OCI-LY7 (cell line): ENCODE measurements around the gene SOX9. TPM values are rescaled to one million over a fixed set of nuclear protein-coding genes. Genes with fewer than 3 reads are reported as not detected.

Experiments
- BruUV-seq: library from RNA; stranded (reverse); fragments of 400-500 nt; replicated peaks from 2 replicates; lab custom pipeline; 2021; lab: Mats Ljungman, UMichigan
- CTCF ChIA-PET: fragments of 300-600 bp; sonication (Branson Sonifier 250); formaldehyde crosslinking; loops from one replicate; lab custom pipeline; 2022; ENCODE audit warnings: antibody characterized with exemption; ENCODE audit not compliant: unreplicated experiment; lab: Charles Lee
- POLR2A ChIA-PET: fragments of 300-600 bp; sonication (Branson Sonifier 250); formaldehyde crosslinking; loops from one replicate; lab custom pipeline; 2022; ENCODE audit warnings: antibody characterized with exemption; lab: Charles Lee
- DNase-seq: peaks from one replicate; pipeline ENCODE4 v3.0.0-alpha.2; 2015; ENCODE audit warnings: low spot score
- H2AFZ ChIP-seq: fragments of 200-600 bp; sonication (generic), shearing (Covaris generic); 2 replicates; pipeline ENCODE4 v1.6.1; 2014; ENCODE audit warnings: mild to moderate bottlenecking, antibody characterized with exemption, low read length, moderate library complexity
- H3K27ac ChIP-seq: fragments of 200-600 bp; sonication (generic); 2 replicates; pipeline ENCODE4 v1.5.1; 2014; ENCODE audit warnings: mixed run types, low read depth, mild to moderate bottlenecking, moderate library complexity, low read length, inconsistent platforms; ENCODE audit not compliant: poor library complexity, severe bottlenecking
- H3K36me3 ChIP-seq: fragments of 200-600 bp; sonication (generic); 2 replicates; pipeline ENCODE4 v1.6.1; 2014; ENCODE audit warnings: mild to moderate bottlenecking, antibody characterized with exemption, low read length, moderate library complexity, mixed read lengths; ENCODE audit not compliant: insufficient read depth
- H3K4me1 ChIP-seq: fragments of 200-600 bp; sonication (generic); 2 replicates; pipeline ENCODE4 v1.5.1; 2014; ENCODE audit warnings: mild to moderate bottlenecking, low read length; ENCODE audit not compliant: insufficient read depth, poor library complexity, severe bottlenecking
- H3K4me2 ChIP-seq: fragments of 200-600 bp; sonication (generic); 2 replicates; pipeline ENCODE4 v1.6.1; 2014; ENCODE audit warnings: mild to moderate bottlenecking, low read length
- H3K4me3 ChIP-seq: fragments of 200-600 bp; sonication (generic); 2 replicates; pipeline ENCODE4 v1.5.1; 2014; ENCODE audit warnings: mild to moderate bottlenecking, low read depth, low read length; ENCODE audit not compliant: poor library complexity, severe bottlenecking
- H3K79me2 ChIP-seq: fragments of 200-600 bp; sonication (generic); 2 replicates; pipeline ENCODE4 v1.6.1; 2016; ENCODE audit warnings: low read depth, mild to moderate bottlenecking, low read length, moderate library complexity, mixed read lengths; ENCODE audit not compliant: insufficient read depth
- H3K9me2 ChIP-seq: fragments of 200-600 bp; sonication (generic); 2 replicates; pipeline ENCODE4 v1.6.1; 2016; ENCODE audit warnings: mild to moderate bottlenecking, low read length, mixed read lengths; ENCODE audit not compliant: insufficient read depth
- H3K9me3 ChIP-seq: fragments of 200-600 bp; sonication (generic); 2 replicates; pipeline ENCODE4 v1.6.1; 2014; ENCODE audit warnings: mild to moderate bottlenecking, mixed run types, low read length, mixed read lengths
- H4K20me1 ChIP-seq: fragments of 200-600 bp; sonication (generic); 2 replicates; pipeline ENCODE4 v1.6.1; 2014; ENCODE audit warnings: mild to moderate bottlenecking, antibody characterized with exemption, low read length, moderate library complexity, mixed read lengths; ENCODE audit not compliant: insufficient read depth
- EZH2phosphoT487 ChIP-seq: fragments of 200-600 bp; sonication (generic); IDR thresholded peaks from 2 replicates; pipeline ENCODE4 v1.6.1; 2018; ENCODE audit warnings: low read depth, borderline replicate concordance, mild to moderate bottlenecking, mixed run types, antibody characterized with exemption, low read length, moderate library complexity, mixed read lengths
- intact Hi-C: fragments of 100-400 bp; cut with micrococcal nuclease; formaldehyde crosslinking; loops from one replicate; pipeline ENCODE4 v1.10.0; 2022; ENCODE audit not compliant: unreplicated experiment
- total RNA-seq, 2 experiments: library from RNA; depleted of rRNA in 1 of 2; stranded (reverse); fragments of >200 nt in 1 of 2; shearing (Covaris generic) in 1 of 2; gene quantifications; 2 replicates each; pipeline ENCODE4 v1.2.3, GENCODE V29; 2014 to 2022
- TF ChIP-seq, protein P1 (sequence below): fragments of 200-600 bp; sonication (generic); conservative IDR thresholded peaks from 2 replicates; pipeline ENCODE4 v1.5.1; 2014; ENCODE audit warnings: mild to moderate bottlenecking, antibody characterized with exemption, low read length, moderate library complexity, mixed read lengths

Gene SOX9
- total RNA-seq, 2 experiments from 2014 or later, result not detected

DNA sequence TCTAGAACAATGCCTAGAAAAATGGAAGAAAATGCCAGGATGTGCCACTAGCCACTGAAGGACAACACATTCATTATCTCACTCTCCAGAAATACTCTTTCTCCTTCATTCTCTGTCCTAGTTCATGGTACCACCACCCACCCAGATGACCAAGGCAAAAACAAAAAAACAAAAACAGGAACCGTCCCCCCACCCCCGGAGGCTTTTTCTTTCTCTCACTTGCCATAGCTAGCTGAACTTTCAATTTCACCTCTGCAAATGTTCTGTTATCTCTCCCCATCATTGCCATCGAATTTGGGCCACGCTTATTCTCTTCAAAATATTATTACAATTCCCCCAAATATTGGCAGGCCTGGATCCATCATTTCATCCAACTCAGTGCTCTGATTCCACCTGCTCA, 49.0 kb downstream of the SOX9 start:
- no peak for TF ChIP-seq EZH2phosphoT487
- TF ChIP-seq, protein P1, sequence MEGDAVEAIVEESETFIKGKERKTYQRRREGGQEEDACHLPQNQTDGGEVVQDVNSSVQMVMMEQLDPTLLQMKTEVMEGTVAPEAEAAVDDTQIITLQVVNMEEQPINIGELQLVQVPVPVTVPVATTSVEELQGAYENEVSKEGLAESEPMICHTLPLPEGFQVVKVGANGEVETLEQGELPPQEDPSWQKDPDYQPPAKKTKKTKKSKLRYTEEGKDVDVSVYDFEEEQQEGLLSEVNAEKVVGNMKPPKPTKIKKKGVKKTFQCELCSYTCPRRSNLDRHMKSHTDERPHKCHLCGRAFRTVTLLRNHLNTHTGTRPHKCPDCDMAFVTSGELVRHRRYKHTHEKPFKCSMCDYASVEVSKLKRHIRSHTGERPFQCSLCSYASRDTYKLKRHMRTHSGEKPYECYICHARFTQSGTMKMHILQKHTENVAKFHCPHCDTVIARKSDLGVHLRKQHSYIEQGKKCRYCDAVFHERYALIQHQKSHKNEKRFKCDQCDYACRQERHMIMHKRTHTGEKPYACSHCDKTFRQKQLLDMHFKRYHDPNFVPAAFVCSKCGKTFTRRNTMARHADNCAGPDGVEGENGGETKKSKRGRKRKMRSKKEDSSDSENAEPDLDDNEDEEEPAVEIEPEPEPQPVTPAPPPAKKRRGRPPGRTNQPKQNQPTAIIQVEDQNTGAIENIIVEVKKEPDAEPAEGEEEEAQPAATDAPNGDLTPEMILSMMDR, result no peak
- no TSS peak for BruUV-seq

DNA sequence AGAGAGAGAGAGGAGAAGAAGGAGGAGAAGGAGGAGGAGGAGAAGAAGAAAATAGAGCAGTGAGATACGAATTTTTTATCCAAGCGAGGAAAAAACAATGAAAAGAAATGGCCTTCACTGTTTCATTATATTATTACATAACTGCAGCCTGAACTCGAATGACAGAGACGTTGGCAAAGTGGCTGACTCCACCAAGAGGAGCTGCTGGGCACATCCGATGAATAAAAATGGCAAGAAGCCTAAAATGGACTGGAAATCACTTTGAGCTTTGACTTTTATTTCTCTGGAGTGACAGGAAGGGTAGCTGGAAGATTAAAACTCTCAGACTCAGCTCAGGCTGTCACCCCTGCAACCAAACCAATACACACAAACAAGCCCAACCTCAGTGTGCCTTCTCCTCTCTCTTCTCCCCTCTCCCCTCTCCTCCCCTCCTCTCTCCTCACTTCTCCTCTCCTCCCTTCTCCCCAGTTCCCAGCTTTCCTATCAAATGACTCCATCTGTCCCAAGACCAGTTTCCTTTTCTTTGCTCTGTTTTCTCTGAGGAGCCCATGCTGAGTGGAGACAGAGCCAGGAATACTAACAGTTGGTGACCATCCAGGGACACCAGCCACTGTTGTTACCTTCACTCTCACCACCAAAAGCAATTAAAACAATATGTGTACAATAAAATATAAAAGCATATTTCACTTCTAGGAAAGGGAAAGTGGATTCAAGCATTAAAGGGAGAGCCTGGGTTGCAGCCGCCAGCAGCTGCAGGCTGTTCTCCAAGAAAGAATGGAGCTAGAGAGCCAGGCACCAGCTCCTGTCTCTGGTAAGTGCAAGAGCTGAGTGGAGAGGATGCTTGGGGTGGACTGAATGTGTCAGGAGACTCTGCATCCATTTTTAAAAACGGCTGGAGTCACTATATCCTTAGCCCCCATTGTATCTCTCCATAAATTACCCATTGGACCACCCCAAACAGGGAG, 51.2 kb downstream of the SOX9 start:
- CTCF ChIA-PET, result no interaction called here
- intact Hi-C loops, result no loop called here
- BruUV-seq, result no TSS peak

More for the DNA sequence above, 49.0 kb downstream of the SOX9 start:
- ChIA-PET POLR2A (interaction anchor here (0.6 to 0.7 kb wide), 2 partner anchors 13 to 987 kb away, joined by 4 read pairs; no protein-coding TSS in a partner anchor), CTCF (no interaction called here)
- Histone ChIP-seq H3K36me3 (no peaks in the 10 kb centered on the region), H3K4me1 (no peaks in the 10 kb centered on the region), H3K9me2 (no peaks in the 10 kb centered on the region), H3K4me2 (no peak overlapping the region), H3K9me3 (no peaks in the 10 kb centered on the region), H3K4me3 (no peak overlapping the region), H2AFZ (no peak overlapping the region), H3K79me2 (no peaks in the 10 kb centered on the region), H4K20me1 (no peaks in the 10 kb centered on the region), H3K27ac (no peak overlapping the region)
- DNase-seq, result no peak
- intact Hi-C loops, result no loop called here

More for the DNA sequence above, 51.2 kb downstream of the SOX9 start:
- H2AFZ ChIP-seq, result no peak overlapping the region
- H4K20me1 ChIP-seq, result no peaks in the 10 kb centered on the region
- no peaks in the 10 kb centered on the region for H3K9me3 ChIP-seq
- H3K4me2 ChIP-seq, result no peak overlapping the region
- H3K27ac ChIP-seq, result no peak overlapping the region
- TF ChIP-seq EZH2phosphoT487, result no peak
- TF ChIP-seq, protein P1, result no peak
- no peaks in the 10 kb centered on the region for H3K36me3 ChIP-seq
- no peaks in the 10 kb centered on the region for H3K4me1 ChIP-seq
- no peaks in the 10 kb centered on the region for H3K9me2 ChIP-seq
- DNase-seq, result no peak
- no peaks in the 10 kb centered on the region for H3K79me2 ChIP-seq
- POLR2A ChIA-PET, result interaction anchor here (0.6 kb wide), 1 partner anchor 145 kb away, joined by 3 read pairs; no protein-coding TSS in a partner anchor
- no peak overlapping the region for H3K4me3 ChIP-seq
